Fibroblast of skin of back (primary cell): ENCODE measurements around the gene DCST2.

Experiments used
- DNase-seq: peaks from one replicate; pipeline ENCODE4 v3.0.0-alpha.2; 2013

DCST2 gene

GRCh38 chr1:155008015-155008941, 25.3 kb downstream of the DCST2 start:
- no peak for DNase-seq

- no peak for DNase-seq
These were observed 26.2 kb downstream of the DCST2 start for GRCh38 chr1:155007251-155007828.

- peak; percentile 44 for DNase-seq
These were observed 26.9 kb downstream of the DCST2 start for GRCh38 chr1:155006601-155007101.

GRCh38 chr1:155005076-155006011, 28.2 kb downstream of the DCST2 start:
- no peak for DNase-seq

GRCh38 chr1:155004352-155005075, 29.1 kb downstream of the DCST2 start:
- no peak for DNase-seq

- peak; percentile 59 for DNase-seq
These were observed 29.7 kb downstream of the DCST2 start for GRCh38 chr1:155003766-155004351.

GRCh38 chr1:155003227-155003765, 30.3 kb downstream of the DCST2 start:
- DNase-seq: peak; percentile 20

GRCh38 chr1:155002464-155003226, 30.9 kb downstream of the DCST2 start, which contains the start of gene ZBTB7B:
ZBTB7B (plus strand) TSS chr1:155002802; CDS start chr1:155014661, 11,859 bp downstream.
- peak; percentile 19 for DNase-seq

- peak; percentile 99 for DNase-seq
These were observed 31.7 kb downstream of the DCST2 start for GRCh38 chr1:155001675-155002463.

GRCh38 chr1:155001425-155001674, 32.2 kb downstream of the DCST2 start:
- no peak for DNase-seq

- DNase-seq: peak; percentile 89
These were observed 32.7 kb downstream of the DCST2 start for GRCh38 chr1:155000726-155001424.

- DNase-seq: no peak
These were observed 33.2 kb downstream of the DCST2 start for GRCh38 chr1:155000411-155000725.

- no peak for DNase-seq
These were observed 33.8 kb downstream of the DCST2 start for GRCh38 chr1:154999571-155000410.

GRCh38 chr1:154998818-154999570, 34.6 kb downstream of the DCST2 start:
- DNase-seq: peak; percentile 78

GRCh38 chr1:154998201-154998780, 35.3 kb downstream of the DCST2 start:
- DNase-seq: no peak

- DNase-seq: no peak
These were observed 36.4 kb downstream of the DCST2 start for GRCh38 chr1:154996966-154997701.
